Mucosa of descending colon (tissue), 3 donors: ENCODE results near the gene PTPN2. TPM values are rescaled to one million over a fixed set of nuclear protein-coding genes. Genes with fewer than 3 reads are reported as not detected.

ENCODE experiments used
- ATAC-seq: fragments of 200-7000 bp; cut with Tn5 transposase; one replicate; pipeline ENCODE4 v1.9.1; 2020; ENCODE audit warnings: mild to moderate bottlenecking, moderate library complexity
- DNase-seq, 3 donors: peaks; one replicate each; pipeline ENCODE4 v3.0.0-alpha.2; 2020
- H3K36me3 ChIP-seq: fragments of 200-600 bp; one replicate; pipeline ENCODE4 v1.8.0; 2021; ENCODE audit warnings: low read depth, mild to moderate bottlenecking
- H3K4me1 ChIP-seq: fragments of 200-600 bp; one replicate; pipeline ENCODE4 v1.8.0; 2021; ENCODE audit warnings: low read depth, mild to moderate bottlenecking
- H3K4me3 ChIP-seq: fragments of 200-600 bp; one replicate; pipeline ENCODE4 v1.8.0; 2021; ENCODE audit warnings: mild to moderate bottlenecking
- H3K9me3 ChIP-seq: fragments of 200-600 bp; one replicate; pipeline ENCODE4 v1.8.0; 2021; ENCODE audit warnings: mild to moderate bottlenecking
- CTCF ChIP-seq: fragments of 200-600 bp; IDR thresholded peaks from one replicate; pipeline ENCODE4 v1.8.0; 2022; ENCODE audit warnings: antibody characterized with exemption, mild to moderate bottlenecking
- intact Hi-C, 2 donors: fragments of 100-400 bp; cut with DNase I in 1 of 2; cut with micrococcal nuclease in 1 of 2; formaldehyde crosslinking; loops; one replicate each; pipeline versions ENCODE4 v1.11.0 to v1.11.1; 2022; cut with DNase I, micrococcal nuclease
- total RNA-seq, 3 donors: library from RNA; stranded (reverse); fragmentation: NEBNext Ultra II Directional in 2 of 3; extraction: Animal tissue kit (Norgen Biotek cat#: 25700) in 2 of 3; gene quantifications; one replicate each; pipeline versions ENCODE4 v1.2.1 to v1.2.4, GENCODE V29; 2021 to 2023
- donor health status: DM: no; HTN: no; CAD: no; lungs with moderate emphysema.
- donor health status: DM: no; HTN: no; CAD: no.
- donor health status: DM: no; HTN: yes; CAD: no.

The PTPN2 gene
- total RNA-seq, 3 donors from 2014 or later: 28.9 to 42.0 (median 38.4) TPM

GRCh38 chr18:12911929-12912703, 28.1 kb upstream of the PTPN2 start:
- no peak for TF ChIP-seq CTCF
- Histone ChIP-seq H3K4me3 (no peak overlapping the region), H3K9me3 (no peaks in the 10 kb centered on the region), H3K36me3 (no peaks in the 10 kb centered on the region), H3K4me1 (no peaks in the 10 kb centered on the region)
- intact Hi-C loops: no loop called here
- ATAC-seq (peak; percentile 38), DNase-seq (no peak)

- DNase-seq (peak in 2 of 3 donors; percentile 44 to 58), ATAC-seq (peak; percentile 75)
- H3K4me1 ChIP-seq: no peaks in the 10 kb centered on the region
- TF ChIP-seq CTCF: no peak
- no peak overlapping the region for H3K4me3 ChIP-seq
- no peaks in the 10 kb centered on the region for H3K9me3 ChIP-seq
- intact Hi-C loops: no loop called here
- H3K36me3 ChIP-seq: no peaks in the 10 kb centered on the region
These were observed 27.2 kb upstream of the PTPN2 start for GRCh38 chr18:12911025-12911928.

GRCh38 chr18:12908706-12909105, 24.7 kb upstream of the PTPN2 start:
- DNase-seq: no peak
- ATAC-seq: no peak
- no peak for TF ChIP-seq CTCF
- H3K4me1 ChIP-seq: no peaks in the 10 kb centered on the region
- H3K36me3 ChIP-seq: no peaks in the 10 kb centered on the region
- intact Hi-C loops: no loop called here
- no peaks in the 10 kb centered on the region for H3K9me3 ChIP-seq
- H3K4me3 ChIP-seq: no peak overlapping the region

GRCh38 chr18:12907258-12907925, 23.4 kb upstream of the PTPN2 start:
- Histone ChIP-seq H3K4me3 (no peak overlapping the region), H3K9me3 (no peaks in the 10 kb centered on the region), H3K4me1 (no peaks in the 10 kb centered on the region), H3K36me3 (no peaks in the 10 kb centered on the region)
- no peak for TF ChIP-seq CTCF
- no peak for ATAC-seq
- intact Hi-C loops: no loop called here
- DNase-seq: no peak

- no peaks in the 10 kb centered on the region for H3K36me3 ChIP-seq
- TF ChIP-seq CTCF: no peak
- no peak overlapping the region for H3K4me3 ChIP-seq
- intact Hi-C loops: no loop called here
- DNase-seq: no peak
- H3K4me1 ChIP-seq: no peaks in the 10 kb centered on the region
- no peak for ATAC-seq
- no peaks in the 10 kb centered on the region for H3K9me3 ChIP-seq
These were observed 22.7 kb upstream of the PTPN2 start for GRCh38 chr18:12906773-12907172.
